AG20443 (cell line): ENCODE results near the gene NSDHL.

Experiments used
- DNase-seq: peaks from one replicate; pipeline ENCODE4 v3.0.0; 2012; ENCODE audit warnings: low spot score, mixed read lengths

The NSDHL gene

GRCh38 chrX:152844256-152844655 lies 13.4 kb downstream of the NSDHL start:
- DNase-seq = no peak

GRCh38 chrX:152845618-152846240 lies 14.9 kb downstream of the NSDHL start:
- no peak for DNase-seq

- DNase-seq = no peak
Measured at GRCh38 chrX:152847281-152847680, 16.4 kb downstream of the NSDHL start.

GRCh38 chrX:152850465-152850864 lies 19.6 kb downstream of the NSDHL start:
- no peak for DNase-seq

GRCh38 chrX:152853986-152854385 lies 23.1 kb downstream of the NSDHL start:
- no peak for DNase-seq

GRCh38 chrX:152861116-152861515 lies 30.3 kb downstream of the NSDHL start:
- no peak for DNase-seq

GRCh38 chrX:152861826-152862225 lies 31.0 kb downstream of the NSDHL start:
- no peak for DNase-seq

GRCh38 chrX:152865232-152865920 lies 34.5 kb downstream of the NSDHL start:
- DNase-seq = no peak

GRCh38 chrX:152866386-152866785 lies 35.5 kb downstream of the NSDHL start:
- no peak for DNase-seq

- no peak for DNase-seq
Measured at GRCh38 chrX:152869972-152870371, 39.1 kb downstream of the NSDHL start.

GRCh38 chrX:152871260-152871659 lies 40.4 kb downstream of the NSDHL start:
- no peak for DNase-seq

- DNase-seq = no peak
Measured at GRCh38 chrX:152872522-152872921, 41.7 kb downstream of the NSDHL start.

GRCh38 chrX:152873361-152873760 lies 42.5 kb downstream of the NSDHL start:
- DNase-seq = no peak

- no peak for DNase-seq
Measured at GRCh38 chrX:152876931-152877840, 46.3 kb downstream of the NSDHL start.

GRCh38 chrX:152878976-152879755 lies 48.3 kb downstream of the NSDHL start:
- no peak for DNase-seq

GRCh38 chrX:152881289-152881688 lies 50.4 kb downstream of the NSDHL start:
- DNase-seq = no peak

- no peak for DNase-seq
Measured at GRCh38 chrX:152884171-152884570, 53.3 kb downstream of the NSDHL start.

- DNase-seq = no peak
Measured at GRCh38 chrX:152886716-152887115, 55.9 kb downstream of the NSDHL start.

- no peak for DNase-seq
Measured at GRCh38 chrX:152892499-152892898, 61.6 kb downstream of the NSDHL start.

GRCh38 chrX:152892999-152893891 lies 62.4 kb downstream of the NSDHL start:
- DNase-seq = no peak
